D721Med (cell line): Measurements from ENCODE around the gene RFK.

Experiments used
- DNase-seq: peaks from one replicate; pipeline ENCODE4 v3.0.0; 2011; ENCODE audit warnings: low spot score; ENCODE audit not compliant: insufficient read length
- FAIRE-seq: peaks from 2 replicates; lab custom pipeline; 2011; peaks lifted over from hg19 to GRCh38; lab: Jason Lieb, UNC
- CTCF ChIP-seq: IDR thresholded peaks from 2 replicates; pipeline ENCODE4 v1.5.1; 2012; ENCODE audit warnings: mild to moderate bottlenecking, control low read depth; ENCODE audit not compliant: insufficient read depth; ENCODE audit errors: missing control alignments

RFK gene

DNA sequence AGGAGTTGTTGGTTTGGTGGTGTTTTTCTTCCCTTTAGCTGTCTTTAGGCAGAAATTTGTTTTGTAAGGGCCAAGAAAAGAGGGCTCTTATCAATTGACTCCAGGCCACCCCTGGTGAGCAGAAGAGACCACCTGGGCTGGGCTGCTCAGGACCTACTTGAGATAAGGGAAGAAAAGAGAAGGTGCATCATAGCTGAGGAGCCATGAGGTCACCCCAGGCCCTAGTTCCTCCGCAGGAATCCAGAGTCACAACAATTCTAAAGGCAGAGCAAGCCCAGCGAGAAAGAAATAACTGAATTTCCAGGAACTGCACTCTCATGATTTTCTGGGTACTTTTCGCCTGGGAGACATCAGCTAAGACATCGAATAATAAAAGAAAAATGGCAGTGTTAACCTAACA, 34.9 kb downstream of the RFK start:
- no peak for TF ChIP-seq CTCF

GRCh38 chr9:76358628-76359280, 35.5 kb downstream of the RFK start:
- TF ChIP-seq CTCF, result no peak
- DNase-seq (no peak), FAIRE-seq (no peak)

More for the DNA sequence above, 34.9 kb downstream of the RFK start:
- DNase-seq, result no peak
- FAIRE-seq, result no peak

GRCh38 chr9:76357555-76357954, 36.7 kb downstream of the RFK start:
- TF ChIP-seq CTCF, result no peak
- no peak for FAIRE-seq
- DNase-seq, result no peak

DNA sequence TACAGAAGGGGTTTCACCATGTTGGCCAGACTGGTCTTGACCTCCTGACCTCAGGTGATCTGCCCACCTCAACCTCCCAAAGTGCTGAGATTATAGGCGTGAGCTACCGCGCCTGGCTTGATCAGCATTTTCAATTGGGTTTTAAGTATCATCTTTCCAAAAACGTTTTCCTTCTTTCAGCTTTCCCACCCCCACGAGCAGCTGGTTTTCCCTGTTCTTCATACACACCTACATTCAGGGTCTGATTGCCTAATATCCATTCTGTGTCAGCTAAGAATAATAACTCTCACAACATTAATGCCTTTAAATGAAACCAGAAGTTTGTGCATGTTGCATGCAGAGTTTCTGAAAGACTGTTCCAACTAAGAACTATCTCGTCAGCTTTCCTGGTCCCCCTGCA, 38.3 kb downstream of the RFK start:
- no peak for TF ChIP-seq CTCF
- DNase-seq, result no peak
- no peak for FAIRE-seq

- FAIRE-seq, result no peak
- TF ChIP-seq CTCF, result no peak
- no peak for DNase-seq
These were observed 40.0 kb downstream of the RFK start for GRCh38 chr9:76354221-76354620.

DNA sequence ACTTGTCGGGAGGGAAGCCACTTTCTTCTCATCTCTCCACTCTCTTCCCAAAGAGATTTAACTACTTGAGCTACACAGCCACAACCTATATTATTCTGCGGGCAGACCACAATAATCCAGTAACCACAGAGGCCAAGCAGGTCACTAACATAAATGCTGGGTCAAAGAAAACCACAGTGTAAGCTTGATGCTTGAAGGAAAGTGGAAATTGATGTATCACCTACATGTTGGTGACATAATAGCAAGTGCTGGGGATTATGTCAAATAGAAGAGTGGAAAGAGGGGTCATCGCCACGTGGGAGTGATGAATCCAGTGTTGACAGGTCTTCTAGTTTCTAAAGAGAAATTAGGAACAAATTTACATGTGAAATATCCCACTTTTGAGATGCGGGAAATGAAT, 40.9 kb downstream of the RFK start:
- DNase-seq (no peak), FAIRE-seq (no peak)
- TF ChIP-seq CTCF, result no peak

DNA sequence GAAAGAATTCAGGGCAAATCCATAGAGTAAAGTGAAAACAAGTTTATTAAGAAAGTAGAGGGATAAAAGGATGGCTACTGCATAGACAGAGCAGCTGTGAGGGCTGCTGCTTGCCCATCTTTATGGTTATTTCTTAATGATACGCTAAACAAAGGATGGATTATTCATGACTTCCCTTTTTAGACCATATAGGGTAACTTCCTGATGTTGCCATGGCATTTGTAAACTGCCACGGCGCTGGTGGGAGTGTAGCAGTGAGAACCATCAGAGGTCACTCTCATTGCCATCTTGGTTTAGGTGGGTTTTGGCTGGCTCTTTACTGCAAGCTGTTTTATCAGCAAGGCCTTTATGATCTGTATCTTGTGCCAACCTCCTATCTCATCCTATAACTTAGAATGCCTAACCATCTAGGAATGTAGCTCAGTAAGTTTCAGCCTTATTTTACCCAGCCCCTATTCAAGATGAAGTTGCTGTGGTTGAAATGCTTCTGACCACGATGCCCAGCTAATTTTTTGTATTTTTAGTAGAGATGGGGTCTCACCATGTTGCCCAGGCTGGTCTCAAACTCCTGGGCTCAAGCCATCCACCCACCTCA, 42.1 kb downstream of the RFK start:
- no peak for TF ChIP-seq CTCF
- no peak for FAIRE-seq
- no peak for DNase-seq
